HuH-7.5 (cell line): ENCODE results near the gene VPS37B.

Experiments used
- DNase-seq: peaks from one replicate; pipeline ENCODE4 v3.0.0; 2011; ENCODE audit warnings: low spot score

VPS37B gene

DNA sequence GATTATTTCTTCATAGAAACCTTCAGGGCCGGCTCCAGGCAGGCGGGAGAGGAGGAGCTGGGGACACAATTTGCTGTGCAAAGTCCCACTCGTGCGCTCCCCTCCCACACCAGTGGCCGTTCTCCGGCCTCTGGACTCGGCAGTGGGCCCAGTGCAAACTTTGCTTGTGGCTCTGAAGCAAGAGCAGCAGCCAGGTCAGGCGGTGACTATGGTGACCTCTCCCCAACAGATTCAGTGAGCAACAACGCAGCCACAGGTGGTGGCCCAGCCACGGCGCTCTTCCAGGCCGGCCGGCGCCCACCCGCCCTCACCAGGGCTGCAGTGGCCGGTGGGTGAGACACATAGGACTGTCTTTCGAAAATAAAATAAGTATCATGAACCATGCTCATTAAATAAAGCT, 29.5 kb downstream of the VPS37B start:
- DNase-seq, result no peak

- peak; percentile 74 for DNase-seq
These were observed 30.4 kb downstream of the VPS37B start for GRCh38 chr12:122865268-122866231.

GRCh38 chr12:122864894-122865253, 31.1 kb downstream of the VPS37B start:
- DNase-seq, result no peak

DNA sequence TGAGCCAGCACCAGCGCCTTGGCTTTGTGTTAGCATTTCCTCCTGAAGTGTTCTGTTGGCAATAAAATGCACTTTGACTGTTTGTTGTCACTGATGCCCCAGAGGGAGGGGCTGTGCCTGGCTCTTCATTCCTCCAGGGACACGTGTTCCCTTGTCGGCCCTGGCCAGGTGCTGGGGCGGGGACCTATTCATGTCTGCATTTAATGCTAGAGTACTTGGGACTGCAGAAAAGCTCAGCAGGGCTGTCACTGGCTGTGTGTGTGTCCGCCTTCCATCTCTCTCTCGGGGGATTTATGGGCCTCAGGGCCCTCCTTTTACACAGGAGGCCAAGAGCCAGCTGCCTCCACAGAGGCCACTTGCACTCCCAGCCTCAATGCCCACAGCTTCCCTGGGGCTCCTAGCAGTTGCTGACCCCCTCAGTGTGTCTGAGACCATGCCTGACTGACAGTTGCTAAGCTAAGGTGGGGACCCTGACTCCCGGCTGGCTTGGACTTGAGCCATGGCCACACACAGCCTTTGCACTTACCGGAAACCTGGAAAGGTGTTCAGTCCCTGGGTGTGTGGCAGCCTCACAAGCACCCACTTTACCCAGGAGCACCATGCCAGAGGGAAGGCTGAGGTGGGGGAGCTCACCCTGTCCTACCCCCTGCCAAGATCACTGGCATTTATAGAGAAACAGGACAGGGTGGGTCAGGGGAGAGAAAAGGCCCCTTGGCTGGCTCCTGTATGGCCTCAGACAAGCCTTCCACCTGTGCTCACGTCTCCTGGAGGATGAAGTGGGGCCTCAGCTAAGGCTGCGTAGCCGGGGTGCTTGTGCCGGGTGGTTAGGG, 32.8 kb downstream of the VPS37B start:
- DNase-seq, result no peak

GRCh38 chr12:122862110-122862634, 33.8 kb downstream of the VPS37B start:
- DNase-seq, result no peak

DNA sequence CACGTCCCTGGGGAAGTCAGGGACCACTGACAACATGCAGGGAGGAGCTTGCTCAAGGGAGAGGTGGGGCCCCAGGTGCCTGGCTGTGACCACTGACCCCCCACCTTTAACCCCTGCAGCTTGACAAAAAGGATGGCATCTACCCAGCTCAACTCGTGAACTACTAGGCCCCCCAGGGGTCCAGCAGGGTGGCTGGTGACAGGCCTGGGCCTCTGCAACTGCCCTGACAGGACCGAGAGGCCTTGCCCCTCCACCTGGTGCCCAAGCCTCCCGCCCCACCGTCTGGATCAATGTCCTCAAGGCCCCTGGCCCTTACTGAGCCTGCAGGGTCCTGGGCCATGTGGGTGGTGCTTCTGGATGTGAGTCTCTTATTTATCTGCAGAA, 34.3 kb downstream of the VPS37B start:
- no peak for DNase-seq

DNA sequence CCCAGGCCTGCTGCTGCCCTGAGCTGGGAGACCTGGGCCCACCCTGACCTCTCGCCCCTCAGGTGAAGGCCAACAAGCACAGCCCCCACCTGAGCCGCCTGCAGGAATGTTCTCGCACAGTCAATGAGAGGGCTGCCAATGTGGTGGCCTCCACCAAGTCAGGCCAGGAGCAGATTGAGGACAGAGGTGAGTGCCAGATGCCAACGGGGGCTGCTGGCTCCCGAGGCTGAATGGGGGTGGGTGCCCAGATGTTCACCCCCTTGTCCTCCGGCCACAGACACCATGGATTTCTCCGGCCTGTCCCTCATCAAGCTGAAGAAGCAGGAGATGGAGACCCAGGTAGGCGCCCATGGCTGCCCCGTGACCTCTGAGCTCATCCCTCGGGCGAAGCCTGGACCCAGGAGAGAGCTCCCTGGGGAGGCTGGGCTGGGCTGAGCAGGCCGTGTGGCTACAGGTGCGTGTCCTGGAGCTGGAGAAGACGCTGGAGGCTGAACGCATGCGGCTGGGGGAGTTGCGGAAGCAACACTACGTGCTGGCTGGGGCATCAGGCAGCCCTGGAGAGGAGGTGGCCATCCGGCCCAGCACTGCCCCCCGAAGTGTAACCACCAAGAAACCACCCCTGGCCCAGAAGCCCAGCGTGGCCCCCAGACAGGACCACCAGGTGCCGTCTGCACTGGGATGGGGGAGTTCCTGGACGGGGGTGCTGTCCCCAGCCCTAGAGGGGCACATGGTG, 34.9 kb downstream of the VPS37B start:
- DNase-seq, result no peak

- DNase-seq, result peak; percentile 84
These were observed 35.7 kb downstream of the VPS37B start for GRCh38 chr12:122860040-122860853.

- DNase-seq, result no peak
These were observed 36.5 kb downstream of the VPS37B start for GRCh38 chr12:122859303-122860039.

DNA sequence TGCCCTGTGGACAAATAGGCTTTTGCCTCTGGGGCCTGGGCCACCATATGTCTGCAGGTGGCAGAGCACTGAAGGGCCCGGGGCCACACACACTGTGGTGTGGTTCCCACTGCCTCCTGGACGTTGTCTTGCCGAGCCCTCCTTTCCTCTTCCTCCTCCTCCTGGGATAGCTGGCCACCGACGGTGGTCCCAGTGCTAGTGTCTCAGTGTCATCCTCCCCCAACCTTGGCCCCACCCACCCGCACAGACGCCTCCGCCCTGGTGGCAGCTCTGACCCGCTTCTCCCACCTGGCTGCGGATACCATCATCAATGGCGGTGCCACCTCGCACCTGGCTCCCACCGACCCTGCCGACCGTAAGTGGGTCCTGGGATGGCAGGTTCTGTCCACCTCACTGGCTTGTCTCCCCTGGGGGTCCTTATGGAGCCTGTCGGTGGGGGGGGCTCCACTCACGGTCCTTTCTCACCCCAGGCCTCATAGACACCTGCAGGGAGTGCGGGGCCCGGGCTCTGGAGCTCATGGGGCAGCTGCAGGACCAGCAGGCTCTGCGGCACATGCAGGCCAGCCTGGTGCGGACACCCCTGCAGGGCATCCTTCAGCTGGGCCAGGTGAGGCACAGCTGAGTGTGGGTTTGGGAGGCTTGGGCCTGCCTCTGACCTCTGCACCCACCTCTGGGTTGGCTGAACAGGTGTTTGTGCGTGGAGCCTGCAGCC, 37.2 kb downstream of the VPS37B start:
- DNase-seq, result no peak

GRCh38 chr12:122858171-122858570, 37.8 kb downstream of the VPS37B start:
- DNase-seq, result no peak

DNA sequence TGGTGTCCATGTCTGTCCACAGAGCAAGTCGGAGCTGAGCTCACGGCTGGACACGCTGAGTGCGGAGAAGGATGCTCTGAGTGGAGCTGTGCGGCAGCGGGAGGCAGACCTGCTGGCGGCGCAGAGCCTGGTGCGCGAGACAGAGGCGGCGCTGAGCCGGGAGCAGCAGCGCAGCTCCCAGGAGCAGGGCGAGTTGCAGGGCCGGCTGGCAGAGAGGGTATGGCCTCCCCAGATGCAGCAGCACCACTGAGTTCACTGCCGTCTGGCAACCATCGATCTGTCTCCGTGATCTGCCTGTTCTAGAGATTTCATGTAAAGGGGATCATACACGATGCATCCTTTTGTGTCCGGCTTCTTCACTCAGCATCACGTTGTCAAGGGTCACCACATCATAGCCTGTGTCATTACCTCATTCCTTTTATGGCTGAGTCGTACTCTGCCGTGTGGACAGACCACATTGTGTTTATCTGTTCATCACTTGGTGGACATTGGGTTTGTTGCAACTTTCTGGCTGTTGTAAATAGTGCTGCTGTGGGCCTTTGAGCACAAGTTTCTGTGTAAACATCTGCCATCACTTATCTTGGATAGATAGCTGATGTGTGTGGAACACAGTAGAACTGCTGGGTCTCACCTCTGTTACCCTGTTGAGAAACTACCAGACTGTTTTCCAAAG, 38.8 kb downstream of the VPS37B start:
- peak; percentile 52 for DNase-seq

- DNase-seq, result no peak
These were observed 39.7 kb downstream of the VPS37B start for GRCh38 chr12:122855928-122856831.

DNA sequence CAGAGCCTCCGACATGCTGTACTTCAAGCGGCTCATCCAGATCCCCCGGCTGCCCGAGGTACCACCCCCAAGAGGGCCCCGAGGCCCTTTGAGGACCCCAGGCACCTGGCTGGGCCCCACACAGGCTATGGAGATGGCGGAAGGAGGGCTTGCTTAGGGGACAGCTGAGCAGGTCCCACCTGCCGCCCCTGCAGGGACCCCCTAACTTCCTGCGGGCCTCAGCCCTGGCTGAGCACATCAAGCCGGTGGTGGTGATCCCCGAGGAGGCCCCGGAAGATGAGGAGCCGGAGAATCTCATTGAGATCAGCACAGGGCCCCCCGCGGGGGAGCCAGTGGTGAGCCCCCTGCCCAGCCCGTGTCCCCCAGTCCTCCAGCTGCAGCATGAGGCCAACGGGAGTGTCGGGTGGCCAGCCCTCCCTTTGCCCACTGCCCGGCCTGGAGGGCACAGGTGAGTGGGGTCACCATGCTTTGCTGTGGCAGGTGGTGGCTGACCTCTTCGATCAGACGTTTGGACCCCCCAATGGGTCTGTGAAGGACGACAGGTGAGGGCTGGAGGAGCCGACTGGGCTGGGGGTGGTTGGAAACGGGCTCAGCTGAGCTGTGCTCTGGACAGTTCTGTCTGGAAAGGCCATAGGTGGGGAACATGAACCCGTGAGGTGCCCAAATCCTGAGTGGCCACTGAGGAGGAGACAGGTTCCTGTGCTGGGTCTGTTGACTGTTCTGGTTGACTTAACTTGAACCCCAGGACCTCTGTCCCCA, 40.7 kb downstream of the VPS37B start:
- no peak for DNase-seq

DNA sequence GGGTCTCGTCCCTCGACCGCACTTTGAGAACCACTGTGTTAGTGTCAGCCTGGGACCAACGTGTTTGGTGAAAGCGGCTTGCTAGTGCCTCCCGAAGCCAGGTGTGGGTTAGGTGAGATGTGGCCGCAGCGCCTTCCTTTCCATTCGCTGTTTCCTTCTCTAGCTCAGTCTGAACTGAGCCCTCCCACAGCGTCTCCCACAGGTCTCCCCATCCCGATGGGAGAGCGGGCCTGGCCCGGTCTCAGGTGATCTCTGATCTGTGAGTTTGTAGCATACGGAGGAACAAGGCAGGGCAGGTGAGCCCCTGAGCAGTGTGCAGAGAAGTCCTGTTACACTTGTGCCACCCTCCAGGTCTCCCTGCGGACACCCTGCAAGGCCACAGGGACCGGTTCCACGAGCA, 41.4 kb downstream of the VPS37B start:
- DNase-seq, result no peak

DNA sequence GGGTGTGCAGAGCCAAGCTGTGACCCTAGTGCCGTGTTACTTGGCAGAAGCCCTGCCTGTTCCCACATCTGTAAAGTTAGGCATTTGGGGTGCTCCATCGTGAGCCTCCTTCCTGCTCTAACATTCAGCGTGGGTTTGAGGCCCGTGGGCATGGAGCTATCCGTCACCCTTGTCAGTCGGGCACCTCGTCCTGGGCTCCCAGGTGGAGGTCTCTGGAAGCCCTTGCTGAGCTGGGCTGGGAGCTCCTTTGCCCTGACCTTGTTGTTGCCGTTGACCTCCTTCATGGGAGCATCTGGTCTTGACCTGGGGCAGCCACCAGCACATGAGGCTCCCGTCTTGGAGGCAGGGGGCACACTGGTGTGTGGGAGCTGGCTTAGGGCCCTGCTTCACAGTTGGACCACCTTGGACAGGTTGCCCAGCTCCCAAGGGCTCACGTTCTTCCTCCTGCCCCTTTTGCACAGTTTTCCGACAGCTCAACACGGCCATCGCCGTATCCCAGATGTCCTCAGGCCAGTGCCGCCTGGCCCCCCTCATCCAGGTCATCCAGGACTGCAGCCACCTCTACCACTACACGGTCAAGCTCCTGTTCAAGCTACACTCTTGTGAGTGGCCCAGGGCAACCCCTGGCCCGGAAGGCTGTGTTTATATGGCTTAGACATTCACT, 42.2 kb downstream of the VPS37B start:
- DNase-seq, result no peak
